Parathyroid adenoma (tissue), 2 donors: ENCODE data around the gene DACT3.
"Not testable (repeated sequence)": the region's sequence is repeated elsewhere in the genome, so short reads cannot be mapped to it uniquely, and the experiment has no call there.

Source experiments
- H2AFZ ChIP-seq: fragments of 300-600 bp; sonication (generic); one replicate; pipeline ENCODE4 v1.7.0; 2017; ENCODE audit warnings: antibody characterized with exemption, mild to moderate bottlenecking
- H3K27ac ChIP-seq: fragments of 300-600 bp; sonication (generic); one replicate; pipeline ENCODE4 v1.7.0; 2017
- H3K27me3 ChIP-seq: fragments of 300-600 bp; sonication (generic); one replicate; pipeline ENCODE4 v1.7.0; 2017; ENCODE audit warnings: low read length; ENCODE audit not compliant: control insufficient read depth, insufficient read depth
- H3K36me3 ChIP-seq: fragments of 300-600 bp; sonication (generic); one replicate; pipeline ENCODE4 v1.7.0; 2017; ENCODE audit warnings: low read length; ENCODE audit not compliant: control insufficient read depth, insufficient read depth
- H3K4me1 ChIP-seq: fragments of 300-600 bp; sonication (generic); one replicate; pipeline ENCODE4 v1.7.0; 2017; ENCODE audit warnings: control low read depth
- H3K4me2 ChIP-seq: fragments of 300-600 bp; sonication (generic); one replicate; pipeline ENCODE4 v1.7.0; 2017; ENCODE audit warnings: low read length
- H3K4me3 ChIP-seq: fragments of 300-600 bp; sonication (generic); one replicate; pipeline ENCODE4 v1.7.0; 2017; ENCODE audit warnings: low read depth, low read length
- H3K79me2 ChIP-seq: fragments of 300-600 bp; sonication (generic); one replicate; pipeline ENCODE4 v1.7.0; 2017; ENCODE audit warnings: control low read depth
- H3K9ac ChIP-seq: fragments of 300-600 bp; sonication (generic); one replicate; pipeline ENCODE4 v1.7.0; 2017; ENCODE audit warnings: mild to moderate bottlenecking
- H3K9me3 ChIP-seq: fragments of 300-600 bp; sonication (generic); one replicate; pipeline ENCODE4 v1.7.0; 2017; ENCODE audit warnings: low read length; ENCODE audit not compliant: control insufficient read depth
- CTCF ChIP-seq: fragments of 300-600 bp; sonication (generic); IDR thresholded peaks from one replicate; pipeline ENCODE4 v1.7.0; 2017; ENCODE audit warnings: antibody characterized with exemption, mild to moderate bottlenecking
- donor health status: primary hyperparathyroidism.

Gene DACT3

GRCh38 chr19:46631481-46631880 lies 29.5 kb downstream of the DACT3 start:
- no peak overlapping the region for H3K9ac ChIP-seq
- no peak overlapping the region for H3K27ac ChIP-seq
- H3K27me3 ChIP-seq = no peaks in the 10 kb centered on the region
- H3K36me3 ChIP-seq = no peaks in the 10 kb centered on the region
- H2AFZ ChIP-seq = no peak overlapping the region
- H3K79me2 ChIP-seq = no peaks in the 10 kb centered on the region
- peaks cover 6% of the 10 kb centered on the region for H3K4me1 ChIP-seq
- no peak for TF ChIP-seq CTCF
- H3K4me2 ChIP-seq = no peak overlapping the region
- H3K4me3 ChIP-seq = no peak overlapping the region
- H3K9me3 ChIP-seq = no peaks in the 10 kb centered on the region

- Histone ChIP-seq H3K4me3 (no peak overlapping the region), H3K27ac (no peak overlapping the region), H3K4me1 (peaks cover 6% of the 10 kb centered on the region), H3K36me3 (no peaks in the 10 kb centered on the region), H3K9me3 (no peaks in the 10 kb centered on the region), H2AFZ (no peak overlapping the region), H3K27me3 (no peaks in the 10 kb centered on the region), H3K4me2 (no peak overlapping the region), H3K79me2 (no peaks in the 10 kb centered on the region), H3K9ac (no peak overlapping the region)
- TF ChIP-seq CTCF = no peak
Measured at GRCh38 chr19:46630586-46631205, 30.3 kb downstream of the DACT3 start.

- TF ChIP-seq CTCF = no peak
Measured at GRCh38 chr19:46629546-46630025, 31.4 kb downstream of the DACT3 start.

GRCh38 chr19:46628970-46629369 lies 32.0 kb downstream of the DACT3 start:
- H3K27ac ChIP-seq, H3K4me1 ChIP-seq, H3K36me3 ChIP-seq: not testable (repeated sequence)

More at GRCh38 chr19:46629546-46630025, 31.4 kb downstream of the DACT3 start:
- H3K79me2 ChIP-seq = no peaks in the 10 kb centered on the region
- no peak overlapping the region for H3K4me2 ChIP-seq
- H3K9ac ChIP-seq = no peak overlapping the region
- H3K9me3 ChIP-seq = no peaks in the 10 kb centered on the region
- no peak overlapping the region for H2AFZ ChIP-seq
- H3K4me3 ChIP-seq = no peak overlapping the region
- H3K4me1 ChIP-seq = peaks cover 4% of the 10 kb centered on the region
- no peak overlapping the region for H3K27ac ChIP-seq
- H3K27me3 ChIP-seq = no peaks in the 10 kb centered on the region
- no peaks in the 10 kb centered on the region for H3K36me3 ChIP-seq

GRCh38 chr19:46626446-46626845 lies 34.5 kb downstream of the DACT3 start:
- Histone ChIP-seq H3K9ac (no peak overlapping the region), H3K27me3 (no peaks in the 10 kb centered on the region), H3K9me3 (no peaks in the 10 kb centered on the region), H3K36me3 (no peaks in the 10 kb centered on the region), H3K4me2 (no peak overlapping the region), H3K4me3 (no peak overlapping the region), H3K4me1 (no peaks in the 10 kb centered on the region), H3K79me2 (no peaks in the 10 kb centered on the region), H2AFZ (no peak overlapping the region), H3K27ac (peak overlapping the region; percentile 56)
- TF ChIP-seq CTCF = no peak

More at GRCh38 chr19:46628970-46629369, 32.0 kb downstream of the DACT3 start:
- not testable (repeated sequence) for H2AFZ ChIP-seq, H3K27me3 ChIP-seq, H3K4me2 ChIP-seq, H3K79me2 ChIP-seq, H3K9me3 ChIP-seq, H3K9ac ChIP-seq, H3K4me3 ChIP-seq
